GM23338 (cell line): ENCODE measurements around the gene ZNF80. TPM values are rescaled to one million over a fixed set of nuclear protein-coding genes. Genes with fewer than 3 reads are reported as not detected.

Source experiments
- ATAC-seq: fragments of 200-7000 bp; cut with Tn5 transposase; 3 replicates; pipeline ENCODE4 v1.9.1; 2020
- DNase-seq: peaks from one replicate; pipeline ENCODE4 v3.0.0-alpha.2; 2015; ENCODE audit warnings: low spot score
- H2AFZ ChIP-seq: fragments of 200-600 bp; sonication (generic); 2 replicates; pipeline ENCODE4 v1.8.0; 2016; ENCODE audit warnings: antibody characterized with exemption, mild to moderate bottlenecking, moderate library complexity
- H3F3A ChIP-seq: fragments of 200-600 bp; sonication (generic); replicated peaks from 2 replicates; pipeline ENCODE4 v1.8.0; 2017; ENCODE audit warnings: antibody characterized with exemption, mixed run types, low read depth
- H3K27ac ChIP-seq: fragments of 200-600 bp; sonication (generic); 2 replicates; pipeline ENCODE4 v1.6.1; 2016; ENCODE audit warnings: low read depth
- H3K27me3 ChIP-seq: fragments of 200-600 bp; sonication (generic); 2 replicates; pipeline ENCODE4 v1.8.0; 2016; ENCODE audit warnings: mild to moderate bottlenecking, mixed run types, moderate library complexity; ENCODE audit not compliant: insufficient read depth
- H3K36me3 ChIP-seq: fragments of 200-600 bp; sonication (generic); 2 replicates; pipeline ENCODE4 v1.8.0; 2016; ENCODE audit warnings: mild to moderate bottlenecking; ENCODE audit not compliant: insufficient read depth
- H3K4me1 ChIP-seq: fragments of 200-600 bp; sonication (generic); 2 replicates; pipeline ENCODE4 v1.8.0; 2016; ENCODE audit warnings: mild to moderate bottlenecking, moderate library complexity; ENCODE audit not compliant: insufficient read depth
- H3K4me2 ChIP-seq: fragments of 200-600 bp; sonication (generic); 2 replicates; pipeline ENCODE4 v1.7.1; 2017; ENCODE audit warnings: mixed run types
- H3K4me3 ChIP-seq: fragments of 200-600 bp; sonication (generic); 2 replicates; pipeline ENCODE4 v1.6.1; 2016; ENCODE audit warnings: mixed run types
- H3K79me2 ChIP-seq: fragments of 200-600 bp; sonication (generic); replicated peaks from 2 replicates; pipeline ENCODE4 v1.8.0; 2017; ENCODE audit warnings: mild to moderate bottlenecking; ENCODE audit not compliant: insufficient read depth
- H3K9me2 ChIP-seq: fragments of 200-600 bp; sonication (generic); 2 replicates; pipeline ENCODE4 v1.8.0; 2017; ENCODE audit not compliant: insufficient read depth
- H4K20me1 ChIP-seq: fragments of 200-600 bp; sonication (generic); replicated peaks from 2 replicates; pipeline ENCODE4 v1.8.0; 2017; ENCODE audit warnings: mild to moderate bottlenecking; ENCODE audit not compliant: insufficient read depth
- H3K27ac Mint-ChIP-seq: 2 replicates; pipeline ENCODE4 v1.8.0; 2020; ENCODE audit warnings: inconsistent platforms, mild to moderate bottlenecking, moderate library complexity, mixed read lengths
- H3K27me3 Mint-ChIP-seq: 3 replicates; pipeline ENCODE4 v1.8.0; 2022; ENCODE audit warnings: low read depth, mild to moderate bottlenecking, moderate library complexity, mixed read lengths, inconsistent platforms; ENCODE audit not compliant: insufficient read depth, poor library complexity
- H3K36me3 Mint-ChIP-seq: 3 replicates; pipeline ENCODE4 v1.8.0; 2021; ENCODE audit warnings: low read depth, mild to moderate bottlenecking, inconsistent platforms, moderate library complexity, mixed read lengths
- H3K4me1 Mint-ChIP-seq: 3 replicates; pipeline ENCODE4 v1.8.0; 2020; ENCODE audit warnings: mild to moderate bottlenecking, inconsistent platforms, mixed read lengths
- H3K4me3 Mint-ChIP-seq: 3 replicates; pipeline ENCODE4 v1.8.0; 2021; ENCODE audit warnings: moderate library complexity, mild to moderate bottlenecking, inconsistent platforms, mixed read lengths
- H3K9me3 Mint-ChIP-seq: 3 replicates; pipeline ENCODE4 v1.8.0; 2020; ENCODE audit warnings: moderate library complexity, mild to moderate bottlenecking, inconsistent platforms, mixed read lengths
- CREB1 ChIP-seq: fragments of 250-450 bp; sonication (Bioruptor Pico); IDR thresholded peaks from 2 replicates; pipeline ENCODE4 v1.5.0; 2020; ENCODE audit warnings: low read depth, mild to moderate bottlenecking, moderate library complexity
- CTCF ChIP-seq, 2 experiments: fragments of 200-600 bp in 1 of 2; sonication (generic) in 1 of 2; conservative IDR thresholded peaks; 2 replicates each; pipeline versions ENCODE4 v1.5.1 to v1.6.1; 2016 to 2017; ENCODE audit warnings: antibody characterized with exemption in 2 of 2, low read depth in 2 of 2, mild to moderate bottlenecking in 2 of 2, moderate library complexity in 1 of 2
- ETS1 ChIP-seq: IDR thresholded peaks from 2 replicates; pipeline ENCODE4 v1.6.1; 2016; ENCODE audit warnings: antibody characterized with exemption
- EZH2 ChIP-seq: fragments of 200-600 bp; sonication (generic); IDR thresholded peaks from one replicate; pipeline ENCODE4 v1.8.0; 2017; ENCODE audit warnings: antibody characterized with exemption, mild to moderate bottlenecking, low read depth; ENCODE audit not compliant: unreplicated experiment
- EZH2phosphoT487 ChIP-seq: fragments of 200-600 bp; sonication (generic); IDR thresholded peaks from one replicate; pipeline ENCODE4 v1.8.1; 2018; ENCODE audit warnings: antibody characterized with exemption; ENCODE audit not compliant: unreplicated experiment
- JUNB ChIP-seq: IDR thresholded peaks from one replicate; pipeline ENCODE4 v1.6.1; 2016; ENCODE audit warnings: antibody characterized with exemption; ENCODE audit not compliant: unreplicated experiment
- NANOG ChIP-seq: IDR thresholded peaks from 2 replicates; pipeline ENCODE4 v1.6.1; 2016; ENCODE audit warnings: antibody characterized with exemption, borderline replicate concordance
- POLR2AphosphoS5 ChIP-seq: IDR thresholded peaks from 2 replicates; pipeline ENCODE4 v1.6.1; 2016; ENCODE audit warnings: antibody characterized with exemption, low read depth
- REST ChIP-seq: IDR thresholded peaks from one replicate; pipeline ENCODE4 v1.6.1; 2018; ENCODE audit warnings: antibody characterized with exemption; ENCODE audit not compliant: unreplicated experiment
- STAT1 ChIP-seq: IDR thresholded peaks from one replicate; pipeline ENCODE4 v1.6.1; 2016; ENCODE audit warnings: antibody characterized with exemption; ENCODE audit not compliant: unreplicated experiment
- ZNF114 ChIP-seq: fragments of 250-450 bp; sonication (Bioruptor Pico); IDR thresholded peaks from 2 replicates; pipeline ENCODE4 v1.5.0; 2020; ENCODE audit warnings: mild to moderate bottlenecking, moderate library complexity
- ZNF331 ChIP-seq: fragments of 250-450 bp; sonication (Bioruptor Pico); IDR thresholded peaks from 2 replicates; pipeline ENCODE4 v1.5.0; 2020; ENCODE audit warnings: low read depth, mild to moderate bottlenecking, moderate library complexity
- ZNF462 ChIP-seq: fragments of 250-450 bp; sonication (Bioruptor Pico); IDR thresholded peaks from 2 replicates; pipeline ENCODE4 v1.5.0; 2020; ENCODE audit warnings: mild to moderate bottlenecking, moderate library complexity
- polyA plus RNA-seq: library from polyadenylated mRNA; unstranded; fragments of >200 nt; fragmentation: Nextera tagmentation; extraction: Ambion mirVana; gene quantifications from 2 replicates; pipeline ENCODE4 v1.2.1, GENCODE V29; 2016
- total RNA-seq: library from RNA; depleted of rRNA; stranded (reverse); fragments of >200 nt; shearing (Covaris generic); gene quantifications from 2 replicates; pipeline ENCODE4 v1.2.3, GENCODE V29; 2014

Gene ZNF80
- total and polyA plus RNA-seq, 2 experiments from 2014 or later, result not detected

GRCh38 chr3:114217266-114217665, 20.1 kb downstream of the ZNF80 start:
- H3K36me3 Mint-ChIP-seq, result no peaks in the 10 kb centered on the region; the same call in 2 of the 3 replicates
- H3K9me3 Mint-ChIP-seq, result no peaks in the 10 kb centered on the region; the same call in 2 of the 3 replicates
- H3K27ac ChIP-seq, result no peak overlapping the region
- ATAC-seq (no peak), DNase-seq (no peak)
- no peak overlapping the region for H3K27ac Mint-ChIP-seq
- H3F3A ChIP-seq, result peaks cover 5% of the 10 kb centered on the region
- H3K4me1 Mint-ChIP-seq, result peaks cover 9% of the 10 kb centered on the region
- H3K79me2 ChIP-seq, result no peaks in the 10 kb centered on the region
- peaks cover 44% of the 10 kb centered on the region for H3K4me1 ChIP-seq
- peaks cover 30% of the 10 kb centered on the region for H3K9me2 ChIP-seq
- no peaks in the 10 kb centered on the region for H3K36me3 ChIP-seq
- H3K4me2 ChIP-seq, result no peak overlapping the region
- no peak overlapping the region for H3K4me3 ChIP-seq
- H4K20me1 ChIP-seq, result no peaks in the 10 kb centered on the region
- no peak overlapping the region for H2AFZ ChIP-seq
- H3K4me3 Mint-ChIP-seq, result no peak overlapping the region
- TF ChIP-seq NANOG (no peak), ZNF331 (CRISPR knock-in tag) (no peak), STAT1 (no peak), EZH2 (no peak), ZNF462 (no peak), EZH2phosphoT487 (no peak), ZNF114 (CRISPR knock-in tag) (no peak), REST (no peak), CTCF (conservative IDR thresholded peaks at IDR 0.05; ENCODE audit: low read depth in 2 of 2) (no peak), JUNB (no peak), ETS1 (no peak), POLR2AphosphoS5 (no peak), CREB1 (CRISPR knock-in tag) (no peak)
- no peaks in the 10 kb centered on the region for H3K27me3 ChIP-seq
- peaks cover 11% of the 10 kb centered on the region for H3K27me3 Mint-ChIP-seq
